GM18498 (cell line): ENCODE data around the gene TRAF1.
A peak's percentile ranks its signal among the peaks of the same experiment; 100 is the strongest.

Source experiments
- ATAC-seq: cut with Tn5 transposase; IDR thresholded peaks from one replicate; pipeline ENCODE4 v1.9.1; 2021; ENCODE audit warnings: mild to moderate bottlenecking, moderate library complexity; ENCODE audit not compliant: unreplicated experiment

Gene TRAF1

DNA sequence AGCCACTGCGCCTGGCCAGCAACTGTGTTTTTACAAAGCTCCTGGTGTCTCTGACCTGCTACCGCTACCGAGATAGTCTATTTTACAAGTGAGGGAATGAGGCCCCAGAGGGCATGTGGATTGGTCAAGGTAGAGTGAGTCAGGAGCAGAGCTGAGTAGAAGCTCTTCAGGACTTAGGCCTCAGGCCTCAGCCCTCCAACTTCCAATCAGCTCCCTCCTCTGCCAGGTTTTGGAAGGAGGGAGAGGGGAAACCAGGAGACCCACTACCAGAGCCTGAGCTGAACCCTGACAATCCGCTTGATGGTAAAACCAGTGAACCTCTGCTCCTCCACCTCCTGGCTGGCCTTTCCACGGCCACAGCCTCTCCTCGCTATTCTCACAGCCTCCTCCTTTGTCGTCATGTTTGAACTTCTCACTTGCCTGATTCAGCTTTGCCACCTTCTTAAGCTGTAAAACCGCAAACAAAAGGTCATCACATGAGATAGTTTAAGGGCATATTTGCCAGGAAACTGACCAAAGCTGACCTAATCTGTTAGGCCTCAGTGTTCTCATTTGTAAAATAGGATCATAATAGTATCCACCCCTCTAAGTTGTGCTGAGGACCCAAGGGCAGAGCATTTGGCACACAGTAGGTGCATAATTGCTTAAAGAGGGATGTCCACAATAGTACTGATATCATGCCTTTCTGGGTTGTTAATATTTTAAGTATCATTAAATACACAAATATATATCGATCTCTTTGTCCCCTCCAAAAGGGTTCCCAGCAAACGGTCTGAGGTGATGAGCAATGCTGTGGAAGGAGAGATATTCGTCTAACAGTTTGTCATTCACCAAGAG is 1.7 kb downstream of the TRAF1 start:
- ATAC-seq = no peak

DNA sequence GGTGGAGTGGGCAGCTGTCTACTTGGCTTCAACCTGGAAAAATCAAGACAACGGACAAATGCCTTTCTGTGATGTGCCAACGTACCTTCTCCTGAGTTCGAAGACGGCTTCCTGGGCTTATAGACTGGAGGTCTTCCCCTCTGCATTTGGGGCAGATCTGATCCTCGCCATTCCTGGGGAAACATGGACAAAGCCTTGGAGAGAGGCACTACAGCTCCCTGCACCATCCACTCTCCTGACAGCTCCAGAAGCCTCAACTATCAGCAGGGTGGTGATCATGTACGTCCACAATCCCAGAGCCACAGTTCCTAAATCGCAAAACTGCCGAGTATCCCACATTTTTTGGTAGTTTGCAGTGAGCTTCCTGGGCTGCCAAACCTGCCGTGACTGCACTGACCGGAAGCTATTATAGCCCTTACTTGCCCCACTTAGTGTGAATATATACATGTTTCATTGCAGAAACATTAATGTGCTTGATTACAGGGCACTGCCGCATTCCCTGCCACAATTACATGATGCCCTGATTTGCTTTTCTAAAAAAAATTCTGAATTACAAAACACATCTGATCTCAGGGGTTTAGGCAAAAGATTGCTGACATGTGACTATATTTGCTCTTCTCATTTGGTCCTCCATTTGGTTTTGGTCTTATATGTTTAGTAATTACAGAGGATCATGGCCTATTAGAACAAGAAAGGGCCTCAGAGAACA is 2.8 kb downstream of the TRAF1 start:
- no peak for ATAC-seq

DNA sequence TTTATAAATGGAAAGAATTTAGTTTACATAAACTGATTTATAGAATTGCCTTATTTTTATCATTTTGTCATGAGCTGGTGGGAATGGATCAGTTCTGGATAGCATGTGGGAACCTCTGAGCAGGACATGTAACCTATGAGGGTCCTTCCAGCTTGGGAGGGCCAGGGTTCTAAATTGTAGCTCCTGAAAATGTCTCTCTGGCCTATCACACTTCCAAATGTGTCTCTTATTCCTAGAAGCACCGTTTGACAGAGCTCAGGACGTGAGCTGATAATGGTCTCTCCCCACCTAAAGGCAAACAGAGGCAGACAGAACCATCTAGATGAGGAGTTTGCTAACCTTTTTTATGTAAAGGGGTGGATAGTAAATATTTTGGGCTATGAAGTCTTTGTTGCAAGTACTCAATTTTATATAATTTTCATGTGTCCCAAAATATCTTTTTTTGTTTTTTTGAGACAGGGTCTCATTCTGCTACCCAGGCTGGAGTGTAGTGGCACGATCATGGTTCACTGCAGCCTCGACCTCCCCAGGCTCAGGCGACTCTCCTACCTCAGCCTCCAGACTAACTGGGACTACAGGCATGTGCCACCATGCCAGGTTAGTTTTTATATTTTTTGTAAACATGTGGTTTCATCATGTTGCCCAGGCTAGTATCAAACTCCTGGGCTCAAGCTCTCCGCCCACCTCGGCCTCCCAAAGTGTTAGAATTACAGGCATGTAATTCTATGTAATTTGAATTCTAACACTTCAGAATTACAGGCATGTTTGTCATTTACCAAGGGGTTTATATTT is 4.0 kb downstream of the TRAF1 start:
- ATAC-seq = no peak

DNA sequence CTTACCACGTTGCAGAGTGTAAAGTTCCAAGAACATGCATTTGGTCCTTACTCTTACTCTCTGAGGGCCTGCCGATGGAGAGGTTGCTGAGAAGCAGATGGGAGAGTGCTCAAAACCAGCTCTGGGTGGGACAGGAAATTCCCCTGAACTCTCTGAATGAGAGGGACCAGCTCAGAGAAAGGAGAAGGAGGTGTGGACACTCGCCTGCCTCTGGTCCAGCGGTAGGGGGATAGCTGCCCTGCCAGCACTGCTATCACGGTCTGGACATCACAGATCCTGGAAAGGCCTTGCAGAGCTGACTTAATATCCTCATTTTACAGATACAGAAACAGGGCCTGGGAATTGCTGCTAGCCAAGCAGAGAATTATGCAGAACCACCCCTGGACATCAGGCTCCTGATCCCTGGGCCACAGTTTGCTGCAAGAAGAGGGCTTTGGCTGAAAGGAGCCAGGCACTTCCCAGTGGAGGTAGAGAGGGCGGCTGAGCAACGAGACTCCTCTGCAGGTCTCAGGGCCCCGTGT is 4.9 kb downstream of the TRAF1 start:
- no peak for ATAC-seq

DNA sequence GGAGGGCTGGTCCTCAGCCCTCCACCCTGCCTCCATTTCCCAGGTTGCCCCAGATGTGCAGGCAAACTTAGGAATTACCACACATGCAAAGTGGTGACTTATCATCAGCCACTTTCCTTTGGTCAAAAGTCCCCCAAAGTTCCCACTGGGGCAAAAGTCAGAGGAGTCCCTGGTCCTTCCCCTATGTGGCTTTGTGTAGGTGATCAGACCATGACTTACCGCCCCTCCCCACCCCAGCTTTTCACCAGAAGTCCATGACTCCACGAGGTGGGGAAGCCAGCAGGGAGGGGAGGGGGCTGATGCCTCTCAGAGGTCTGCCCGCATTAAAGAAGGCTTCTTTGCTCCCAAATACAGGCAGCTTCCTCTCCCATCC is 5.8 kb downstream of the TRAF1 start:
- ATAC-seq = no peak

DNA sequence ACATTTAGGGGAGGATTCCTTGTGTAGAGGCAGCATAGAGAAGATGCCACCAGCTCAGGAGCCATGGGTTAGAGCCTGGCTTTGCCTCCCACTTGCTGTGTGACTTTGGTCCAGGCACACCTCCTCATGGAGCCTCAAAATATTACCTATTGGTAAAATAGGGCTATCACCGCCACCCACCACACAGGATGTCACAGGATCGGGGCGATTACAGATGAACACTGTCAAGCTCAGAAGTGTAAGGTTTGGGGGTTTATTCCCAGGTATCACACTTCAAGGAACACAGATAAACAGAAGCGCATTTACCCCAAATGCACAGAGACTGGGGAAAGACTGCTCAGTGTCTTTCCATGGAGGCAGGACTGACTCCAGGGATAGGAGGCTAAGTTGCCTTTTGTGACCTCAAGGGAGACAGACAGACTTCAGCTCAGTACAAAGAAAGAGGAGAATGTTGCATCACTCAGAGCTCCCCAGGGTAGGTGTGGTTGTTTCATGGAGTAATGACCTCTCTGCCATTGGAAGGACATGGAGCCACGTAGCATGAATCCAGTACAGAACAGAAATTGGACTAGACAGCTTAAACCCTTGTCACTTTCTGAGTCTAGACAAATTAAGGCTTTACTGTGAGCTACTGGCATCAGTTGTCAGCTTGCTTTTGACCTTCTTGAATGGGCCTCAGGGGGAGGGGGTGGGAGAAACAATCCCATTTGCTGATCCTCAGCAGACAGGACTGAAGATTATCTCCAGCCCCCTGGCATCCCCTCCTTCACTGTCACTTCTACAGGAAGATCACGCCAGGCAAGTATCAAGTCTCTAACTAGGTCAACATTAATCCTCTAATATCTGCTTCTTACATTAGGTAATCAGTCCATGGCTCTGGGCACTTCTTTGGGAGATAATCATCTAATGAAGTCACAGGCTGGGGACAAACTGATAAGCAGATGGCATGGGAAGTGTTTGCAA is 6.5 kb downstream of the TRAF1 start:
- ATAC-seq = no peak

DNA sequence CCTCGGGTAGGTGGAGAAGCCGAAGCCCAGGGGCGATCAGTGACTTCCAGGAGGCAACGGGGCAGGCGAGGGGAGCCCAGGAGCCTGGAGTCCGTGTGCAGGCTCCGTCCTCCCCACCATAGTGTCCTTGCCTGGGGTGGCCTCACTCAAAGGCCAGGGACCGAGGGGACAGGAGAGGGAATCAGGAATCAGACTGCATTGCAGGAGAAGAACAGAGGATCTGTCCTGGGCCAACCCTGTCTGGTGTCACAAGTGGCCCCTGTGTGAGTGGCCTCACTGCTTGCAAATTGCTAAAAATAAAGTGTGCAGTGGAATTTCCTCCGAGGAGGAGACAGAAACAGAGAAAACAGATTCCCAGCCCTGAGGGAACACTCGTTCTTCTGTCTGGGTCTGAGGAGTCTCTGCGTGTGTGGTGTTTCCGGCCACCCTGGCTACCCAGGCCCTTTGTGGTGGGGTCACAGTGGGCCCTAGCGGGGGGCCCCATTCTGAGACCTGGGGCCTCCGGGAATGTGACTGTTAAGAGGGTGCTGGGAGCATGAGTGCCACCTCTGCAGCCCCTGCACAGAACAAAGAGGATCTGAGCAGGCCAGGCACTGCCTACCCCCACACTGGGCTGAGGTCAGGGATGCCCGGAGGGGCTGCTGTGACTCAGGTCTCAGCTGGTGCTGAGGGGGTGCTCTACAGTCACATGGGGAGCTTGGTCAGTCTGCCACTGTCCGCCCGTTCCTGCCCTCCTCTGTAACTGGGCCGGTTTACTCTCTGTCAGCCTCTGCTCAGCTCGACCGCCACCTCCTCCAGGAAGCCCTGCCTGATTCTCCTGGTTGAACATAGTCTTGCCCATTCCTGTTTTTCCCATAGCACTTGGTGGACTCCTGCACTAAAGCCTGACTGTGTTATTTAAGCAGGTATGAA is 7.4 kb downstream of the TRAF1 start:
- no peak for ATAC-seq

DNA sequence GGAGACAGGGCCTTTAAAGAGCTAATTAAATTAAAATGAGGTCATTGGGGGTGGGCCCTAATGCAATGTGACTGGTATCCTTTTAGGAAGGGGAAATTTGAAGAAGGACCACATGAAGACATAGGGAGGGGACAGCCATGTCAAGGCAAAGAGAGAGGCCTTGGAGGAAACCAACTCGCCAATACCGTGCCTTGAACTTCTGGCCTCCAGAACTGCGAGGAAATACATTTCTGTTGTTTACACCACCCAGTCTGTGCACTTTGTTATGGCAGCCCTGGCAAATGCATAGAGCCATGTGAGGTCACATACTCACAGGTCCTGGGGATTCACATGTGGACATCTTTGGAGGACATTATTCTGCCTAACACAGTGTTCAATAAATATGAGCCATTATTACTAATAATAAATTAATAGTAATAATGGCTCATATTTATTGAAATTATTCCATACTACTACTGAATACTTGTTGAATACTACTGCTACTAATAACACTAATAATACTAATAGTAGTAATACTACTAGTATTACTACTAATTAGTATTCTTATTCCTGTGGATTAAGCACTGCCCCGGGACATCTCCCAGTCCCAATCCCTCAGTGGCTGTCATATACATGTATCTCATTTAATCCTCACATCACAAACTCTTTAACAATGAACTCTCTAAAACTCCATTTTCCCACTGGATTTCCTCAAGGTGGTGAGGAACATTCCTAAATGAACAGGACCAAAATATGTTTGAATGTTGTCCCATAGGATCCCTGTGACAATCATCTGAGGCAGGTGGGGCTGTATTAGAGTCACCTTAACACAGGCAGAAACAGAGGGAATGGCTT is 8.4 kb downstream of the TRAF1 start:
- no peak for ATAC-seq

DNA sequence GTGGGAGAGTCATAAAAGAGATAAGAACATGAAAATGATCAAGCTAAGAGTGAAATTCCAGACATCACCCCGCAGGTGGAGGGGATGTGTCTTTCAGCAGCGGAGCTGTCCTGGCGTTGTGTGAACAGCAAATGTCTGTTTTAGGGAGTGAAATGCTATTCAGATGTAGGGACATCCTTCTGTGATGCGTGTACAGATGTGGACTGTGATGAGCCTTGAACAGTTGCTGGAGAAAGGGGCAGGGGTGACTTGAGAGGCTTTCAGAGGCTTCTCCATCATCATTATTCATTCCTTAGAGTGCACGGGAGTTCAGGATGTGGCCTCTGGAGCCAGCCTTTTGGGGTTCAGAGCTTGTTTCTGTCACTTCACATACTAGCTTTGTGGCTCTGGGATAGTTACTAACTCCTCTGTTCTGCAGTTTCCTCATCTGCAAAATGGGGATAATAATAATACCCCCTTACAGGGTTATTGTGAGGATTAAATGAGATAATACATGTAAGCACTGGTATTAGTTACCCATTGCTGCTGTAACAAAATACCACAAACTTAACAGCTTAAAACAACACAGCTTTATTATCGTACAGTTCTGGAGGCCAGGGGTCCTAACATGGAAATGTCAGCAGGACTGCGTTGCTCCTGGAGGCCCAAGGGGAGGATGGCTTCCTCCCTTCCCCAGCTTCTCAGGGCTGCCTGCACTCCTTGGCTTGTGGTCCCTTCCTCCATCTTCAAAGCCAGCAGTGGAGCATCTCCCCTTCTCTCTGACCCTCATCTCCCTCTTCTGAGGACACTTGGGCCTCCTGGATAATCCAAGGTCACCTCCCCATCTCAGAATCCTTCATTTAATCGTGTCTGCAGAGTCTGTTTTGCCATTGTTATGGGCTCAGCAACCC is 9.4 kb downstream of the TRAF1 start:
- ATAC-seq = no peak

DNA sequence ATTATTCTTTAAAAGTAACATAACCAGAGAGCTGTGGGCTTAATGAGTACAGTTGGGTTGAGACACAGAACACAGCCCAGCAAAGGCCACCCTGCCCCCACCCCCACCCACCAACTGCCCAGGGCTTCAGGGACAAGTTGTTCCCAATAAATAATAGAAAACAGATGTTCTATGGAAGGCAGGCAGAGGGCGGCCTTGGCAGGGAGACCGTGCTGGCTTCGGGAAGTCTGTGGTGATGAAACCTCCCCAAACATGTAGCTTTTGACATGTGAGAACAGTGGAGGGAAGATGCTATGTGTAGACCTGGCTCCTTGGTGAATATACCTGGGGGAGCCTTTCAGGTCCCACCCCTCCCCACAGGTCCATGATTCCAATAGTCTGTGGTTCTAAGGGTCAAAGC is 10.0 kb downstream of the TRAF1 start:
- no peak for ATAC-seq

DNA sequence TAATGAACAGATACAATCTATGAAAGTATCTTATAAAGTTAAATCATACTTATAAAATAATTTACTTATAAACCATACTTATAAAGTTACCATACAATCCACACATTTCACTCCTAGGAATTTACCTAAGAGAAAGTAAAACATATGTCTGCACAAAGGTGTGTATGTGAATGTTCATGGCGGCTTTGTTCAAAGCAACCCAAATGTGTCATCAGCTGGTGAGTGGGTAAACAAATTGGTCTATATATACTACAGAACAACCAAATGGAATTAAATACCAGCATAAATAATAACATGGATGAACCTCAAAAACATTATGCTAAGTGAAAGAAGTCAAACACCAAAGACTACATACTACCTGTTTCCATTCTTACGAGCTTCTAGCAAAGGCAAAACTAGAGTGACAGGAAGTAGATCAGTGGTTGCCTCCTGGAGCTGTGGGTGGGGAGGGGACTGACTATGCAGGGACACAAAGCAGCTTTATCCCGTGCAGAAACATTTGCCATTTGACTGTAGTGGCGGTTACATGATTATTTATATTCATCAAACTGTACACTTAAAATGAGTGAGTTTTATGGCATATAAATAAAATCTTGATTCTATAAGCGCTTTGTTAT is 10.6 kb downstream of the TRAF1 start:
- ATAC-seq = peak; percentile 36

DNA sequence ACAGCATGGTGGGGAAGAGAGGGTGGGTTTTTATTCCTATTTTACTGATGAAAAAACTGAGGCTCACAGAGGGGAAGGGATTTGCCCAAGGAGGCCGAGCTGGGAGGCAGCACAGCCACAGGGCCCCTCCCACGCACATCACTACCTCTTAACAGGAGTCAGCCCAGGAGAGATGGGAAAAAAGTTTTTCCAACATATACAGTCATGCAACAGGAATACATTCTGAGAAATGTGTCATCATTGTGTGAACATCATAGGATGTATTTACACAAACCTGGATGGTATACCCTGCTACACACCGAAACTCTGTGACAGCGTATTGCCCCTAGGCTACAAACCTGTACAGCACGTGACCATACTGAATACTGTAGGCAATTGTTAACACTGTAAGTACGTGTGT is 11.6 kb downstream of the TRAF1 start:
- no peak for ATAC-seq

DNA sequence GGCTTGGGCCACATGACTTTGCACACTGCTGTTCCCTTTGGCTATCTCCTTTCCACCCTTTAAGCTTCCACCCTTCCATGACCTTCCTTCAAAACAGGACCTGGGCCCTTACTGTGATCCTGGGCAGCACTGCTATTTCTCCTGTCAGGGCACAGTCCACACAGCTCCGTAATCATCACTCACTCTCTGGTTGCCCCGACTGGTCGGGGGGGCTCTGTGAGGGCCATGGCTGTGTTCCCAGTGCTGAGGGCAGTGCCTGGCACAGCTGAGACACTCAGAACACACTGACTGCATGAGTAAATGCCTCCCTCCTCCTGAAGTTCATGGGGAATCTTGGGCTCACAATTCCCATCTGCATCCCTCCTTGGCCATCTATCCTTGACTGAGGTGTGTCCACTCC is 12.2 kb downstream of the TRAF1 start:
- no peak for ATAC-seq

DNA sequence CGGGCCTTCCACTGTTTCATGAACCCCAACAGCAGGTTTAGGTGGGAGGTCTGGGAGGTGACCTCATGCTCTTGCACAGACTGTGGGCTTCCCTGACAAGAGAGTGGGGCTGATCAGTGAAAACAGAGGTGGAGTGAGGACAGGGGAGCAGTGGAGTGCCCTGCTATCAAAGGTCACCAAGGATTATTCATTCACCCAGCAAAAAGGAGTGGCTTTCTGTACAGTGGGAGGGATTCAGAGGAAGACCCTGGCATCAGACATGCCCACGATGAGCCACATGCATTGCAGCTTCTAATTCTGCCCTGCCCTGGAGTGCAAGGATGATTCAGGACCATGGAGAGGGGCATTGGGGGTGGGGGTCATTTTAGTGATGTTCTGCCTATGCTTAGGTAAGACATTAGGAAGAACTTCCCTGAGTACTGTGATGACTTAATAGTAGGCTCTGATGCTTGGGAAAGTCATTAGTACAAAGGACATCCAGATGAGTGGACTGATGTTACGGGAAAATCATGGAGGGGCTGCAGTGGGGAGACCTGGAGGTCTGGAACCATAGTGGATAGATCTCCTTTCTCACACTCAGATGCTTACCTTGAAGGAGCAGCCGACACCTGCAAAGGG is 12.8 kb downstream of the TRAF1 start:
- ATAC-seq = no peak

DNA sequence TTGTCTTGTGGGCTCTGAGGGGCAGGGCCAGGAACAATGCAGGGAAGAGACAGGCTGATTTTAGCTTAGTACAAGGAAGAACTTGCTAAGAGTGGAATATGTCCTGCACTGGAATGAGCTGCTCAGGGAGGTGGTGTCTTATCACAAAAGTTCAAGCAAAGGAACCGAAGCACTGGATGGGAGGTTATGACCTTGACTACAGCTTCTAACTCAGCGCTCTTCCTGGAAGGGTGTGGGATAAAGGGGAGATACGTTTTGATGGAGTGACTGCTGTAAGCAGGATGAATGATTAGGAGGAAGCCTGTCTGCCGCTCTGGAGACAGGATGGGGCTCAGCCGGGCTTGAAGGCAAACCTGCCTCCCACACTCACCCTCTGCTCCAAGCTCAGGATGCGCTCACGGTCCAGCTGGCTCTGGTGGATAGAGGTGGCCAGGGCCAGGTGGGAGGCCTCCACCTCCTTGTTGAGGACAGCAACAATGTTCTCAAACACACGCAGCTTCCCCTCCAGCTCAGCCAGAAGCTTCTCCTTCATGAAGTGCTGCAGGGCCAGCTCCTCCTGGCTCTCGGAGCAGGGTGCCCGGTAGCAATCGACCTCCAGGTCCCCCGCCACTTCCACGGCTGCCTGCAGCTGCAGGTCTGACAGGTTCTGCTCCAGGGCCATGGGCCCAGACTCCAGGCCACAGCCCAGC is 13.5 kb downstream of the TRAF1 start:
- no peak for ATAC-seq

DNA sequence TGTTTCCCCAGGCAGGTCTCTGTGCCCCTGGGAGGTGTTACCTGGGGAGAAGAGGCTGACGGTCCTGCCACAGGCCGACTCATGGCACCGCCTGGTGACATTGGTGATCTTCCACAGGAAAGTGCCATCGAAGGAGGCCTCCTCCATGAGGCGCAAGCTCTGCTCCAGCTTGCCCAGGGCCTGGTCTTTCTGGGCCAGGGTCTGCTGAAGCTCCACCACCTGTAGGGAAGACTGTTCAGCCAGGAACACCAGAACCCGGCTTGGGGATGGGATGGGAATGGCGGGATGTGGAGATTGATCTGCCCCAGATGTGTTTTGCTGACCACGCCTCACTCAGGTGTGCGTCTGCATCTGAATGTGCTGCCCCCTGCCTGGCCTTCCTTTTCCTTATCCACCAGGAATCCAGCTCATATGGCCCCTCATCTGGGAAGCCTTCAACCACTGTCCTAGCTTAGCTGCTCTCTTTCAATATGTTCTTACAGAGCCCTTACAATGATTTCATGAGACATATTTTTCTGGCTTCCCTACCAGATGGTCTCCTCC is 15.2 kb downstream of the TRAF1 start:
- ATAC-seq = no peak
